Activated CD4-positive, alpha-beta T cell treated with anti-CD3 and anti-CD28 coated beads, Interleukin-2, amount 50 U/mL, for 1 hour (primary cell): ENCODE results near the gene RPL11.
"Not testable (repeated sequence)": the region's sequence is repeated elsewhere in the genome, so short reads cannot be mapped to it uniquely, and the experiment has no call there.

Experiments used
- DNase-seq: peaks from one replicate; pipeline ENCODE4 v3.0.0-alpha.2; 2020

RPL11 gene

DNA sequence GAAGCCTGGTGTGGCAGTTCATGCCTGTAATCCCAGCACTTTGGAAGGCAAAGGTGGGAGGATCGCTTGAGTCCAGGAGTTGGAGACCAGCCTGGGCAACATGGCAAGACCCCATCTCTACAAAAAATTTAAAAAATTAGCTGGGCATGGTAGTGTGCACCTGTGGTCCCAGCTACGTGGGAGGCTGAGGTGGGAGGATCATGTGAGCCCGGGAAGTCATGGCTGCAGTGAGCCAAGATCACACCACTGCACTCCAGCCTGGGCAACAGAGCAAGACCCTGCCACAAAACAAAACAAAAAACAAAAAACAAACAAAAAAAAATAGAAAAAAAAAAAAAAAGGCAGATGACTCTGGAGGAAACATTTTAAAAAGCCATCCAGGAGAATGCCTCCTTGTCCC is 3.9 kb upstream of the RPL11 start:
- not testable (repeated sequence) for DNase-seq

DNA sequence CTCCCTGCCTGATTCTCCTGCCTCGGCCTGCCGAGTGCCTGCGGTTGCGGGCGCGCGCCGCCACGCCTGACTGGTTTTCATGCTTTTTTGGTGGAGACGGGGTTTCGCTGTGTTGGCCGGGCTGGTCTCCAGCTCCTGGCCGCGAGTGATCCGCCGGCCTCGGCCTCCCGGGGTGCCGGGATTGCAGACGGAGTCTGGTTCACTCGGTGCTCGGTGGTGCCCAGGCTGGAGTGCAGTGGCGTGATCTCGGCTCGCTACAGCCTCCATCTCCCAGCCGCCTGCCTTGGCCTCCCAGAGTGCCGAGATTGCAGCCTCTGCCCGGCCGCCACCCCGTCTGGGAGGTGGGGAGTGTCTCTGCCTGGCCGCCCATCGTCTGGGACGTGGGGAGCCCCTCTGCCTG is 3.3 kb upstream of the RPL11 start:
- not testable (repeated sequence) for DNase-seq

DNA sequence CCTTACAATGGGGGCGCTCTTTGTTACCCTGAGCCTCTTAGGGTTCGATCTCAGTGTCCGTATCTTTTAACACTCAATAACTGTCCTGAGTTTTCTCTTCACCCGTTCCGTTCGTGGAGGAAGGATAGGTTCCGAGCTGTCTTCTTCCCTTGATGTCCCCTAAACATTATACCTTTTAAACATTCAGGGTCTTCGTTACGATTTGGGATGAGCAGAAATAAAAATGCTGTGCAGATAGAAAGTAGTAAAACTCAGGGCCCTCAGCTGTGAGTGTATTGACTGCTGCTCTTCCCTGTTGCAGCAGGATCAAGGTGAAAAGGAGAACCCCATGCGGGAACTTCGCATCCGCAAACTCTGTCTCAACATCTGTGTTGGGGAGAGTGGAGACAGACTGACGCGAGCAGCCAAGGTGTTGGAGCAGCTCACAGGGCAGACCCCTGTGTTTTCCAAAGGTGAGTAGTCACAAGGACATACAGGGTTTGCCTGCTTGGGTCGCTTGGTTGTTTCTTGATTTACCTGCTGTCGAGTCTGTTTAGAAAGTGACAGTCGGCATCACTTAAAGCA is 784 bp downstream of the RPL11 start:
- no peak for DNase-seq

- DNase-seq, result no peak
Observed at GRCh38 chr1:23693599-23693998, 2.0 kb downstream of the RPL11 start.

DNA sequence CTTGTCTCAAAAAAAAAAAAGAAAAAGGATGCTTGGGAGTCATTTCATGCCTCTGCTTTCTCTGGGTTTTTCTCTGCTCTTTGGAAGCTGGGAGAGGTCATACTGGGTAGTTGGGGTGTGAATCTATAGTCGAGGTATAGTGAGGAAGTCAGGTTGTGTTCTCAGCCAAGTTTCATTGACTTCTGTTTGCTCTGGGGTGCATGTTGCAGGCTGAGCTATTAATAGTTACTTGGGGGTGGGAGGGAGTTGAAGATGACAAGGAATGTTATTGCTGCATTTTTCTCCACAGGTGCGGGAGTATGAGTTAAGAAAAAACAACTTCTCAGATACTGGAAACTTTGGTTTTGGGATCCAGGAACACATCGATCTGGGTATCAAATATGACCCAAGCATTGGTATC is 2.8 kb downstream of the RPL11 start:
- no peak for DNase-seq

GRCh38 chr1:23695667-23696066 is 4.1 kb downstream of the RPL11 start:
- DNase-seq, result no peak

DNA sequence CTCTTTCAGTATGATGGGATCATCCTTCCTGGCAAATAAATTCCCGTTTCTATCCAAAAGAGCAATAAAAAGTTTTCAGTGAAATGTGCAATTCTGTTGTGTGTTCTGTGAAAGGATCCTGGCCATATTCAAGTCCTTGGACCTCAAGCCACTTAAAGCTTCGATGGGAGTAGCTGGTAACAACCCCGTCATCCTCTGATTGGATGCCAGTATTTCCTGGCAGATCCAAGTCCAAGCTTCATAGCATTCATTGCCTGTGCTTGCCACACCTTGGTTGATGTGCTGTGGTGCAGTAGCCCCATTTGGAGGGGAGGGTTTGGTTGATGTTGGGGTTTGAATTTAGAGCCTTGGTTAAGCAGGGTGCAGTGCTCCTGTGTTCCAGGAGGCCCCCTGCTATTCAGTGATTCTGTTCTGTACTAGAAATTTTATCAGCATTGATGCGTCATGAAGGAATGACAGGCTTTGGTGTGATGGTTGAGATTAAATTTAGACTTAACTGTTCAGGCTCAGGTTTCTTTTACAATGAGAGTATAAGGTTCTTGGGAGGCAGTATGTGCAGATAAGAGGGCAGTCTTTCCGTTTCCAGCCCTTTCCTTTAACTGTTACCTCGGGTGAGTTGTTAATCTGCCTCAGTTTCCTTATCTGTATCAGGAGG is 4.9 kb downstream of the RPL11 start:
- DNase-seq, result no peak

DNA sequence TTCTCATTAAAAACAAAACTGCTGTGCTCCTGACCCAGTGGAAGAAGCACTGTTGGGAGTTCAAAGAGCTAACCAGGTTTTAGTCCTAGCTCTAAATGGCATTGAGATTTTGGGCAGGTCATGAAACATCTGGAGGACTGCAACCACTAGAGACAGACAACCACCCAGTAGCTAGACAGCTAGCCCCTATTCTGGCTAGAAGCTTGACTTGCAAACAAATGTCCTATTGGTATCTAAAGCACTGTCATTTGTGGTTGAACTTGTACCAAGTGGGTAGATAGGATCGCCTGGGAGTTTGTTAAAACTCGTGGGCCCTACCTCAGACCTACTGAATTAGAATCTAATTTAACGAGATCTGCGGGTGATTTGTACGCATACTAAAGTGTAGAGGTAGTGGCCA is 6.9 kb downstream of the RPL11 start:
- DNase-seq, result no peak

GRCh38 chr1:23699280-23700179 is 7.9 kb downstream of the RPL11 start:
- DNase-seq, result no peak

DNA sequence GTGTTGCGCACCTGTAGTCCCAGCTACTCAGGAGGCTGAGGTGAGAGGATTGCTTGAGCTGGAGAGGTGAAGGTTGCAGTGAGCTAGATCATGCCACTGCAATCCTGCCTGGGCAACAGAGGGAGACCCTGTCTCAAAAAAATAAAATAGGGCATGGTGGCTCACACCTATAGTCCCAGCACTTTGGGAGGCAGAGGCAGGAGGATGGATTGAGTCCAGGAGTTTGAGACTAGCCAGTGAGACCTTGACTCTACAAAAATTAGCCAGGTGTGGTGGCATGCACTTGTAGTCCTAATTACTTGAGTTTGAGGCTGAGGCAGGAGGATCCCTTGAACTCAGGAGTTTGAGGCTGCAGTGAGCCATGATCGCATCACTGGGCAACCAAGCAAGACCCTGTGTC is 9.7 kb downstream of the RPL11 start:
- no peak for DNase-seq

DNA sequence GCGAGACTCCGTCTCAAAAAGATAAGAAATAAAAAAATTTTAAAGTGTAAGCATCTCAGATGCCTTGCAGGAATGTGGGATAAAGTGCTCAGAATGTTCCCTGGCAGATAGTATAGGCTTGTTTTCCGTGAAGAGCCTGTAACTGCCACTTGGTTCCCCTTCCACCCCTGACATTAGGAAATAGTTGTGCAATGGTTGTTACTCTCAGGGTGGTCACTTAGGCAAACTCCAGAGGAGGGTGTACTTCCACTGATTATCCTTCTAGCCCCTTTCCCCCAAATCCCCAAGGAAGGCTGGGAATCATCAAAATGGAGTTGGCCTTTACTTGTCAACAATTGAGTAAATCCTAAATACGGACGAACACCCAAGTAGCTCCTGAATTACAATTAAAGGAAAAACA is 10.4 kb downstream of the RPL11 start:
- DNase-seq, result no peak

- DNase-seq, result no peak
Observed at GRCh38 chr1:23704834-23705495, 13.4 kb downstream of the RPL11 start.

- DNase-seq, result no peak
Observed at GRCh38 chr1:23709229-23709628, 17.6 kb downstream of the RPL11 start.

- no peak for DNase-seq
Observed at GRCh38 chr1:23718482-23718881, 26.9 kb downstream of the RPL11 start.

- no peak for DNase-seq
Observed at GRCh38 chr1:23719162-23719820, 27.7 kb downstream of the RPL11 start.

GRCh38 chr1:23720256-23720995 is 28.8 kb downstream of the RPL11 start:
- no peak for DNase-seq

GRCh38 chr1:23722652-23723051 is 31.0 kb downstream of the RPL11 start:
- DNase-seq, result no peak

DNA sequence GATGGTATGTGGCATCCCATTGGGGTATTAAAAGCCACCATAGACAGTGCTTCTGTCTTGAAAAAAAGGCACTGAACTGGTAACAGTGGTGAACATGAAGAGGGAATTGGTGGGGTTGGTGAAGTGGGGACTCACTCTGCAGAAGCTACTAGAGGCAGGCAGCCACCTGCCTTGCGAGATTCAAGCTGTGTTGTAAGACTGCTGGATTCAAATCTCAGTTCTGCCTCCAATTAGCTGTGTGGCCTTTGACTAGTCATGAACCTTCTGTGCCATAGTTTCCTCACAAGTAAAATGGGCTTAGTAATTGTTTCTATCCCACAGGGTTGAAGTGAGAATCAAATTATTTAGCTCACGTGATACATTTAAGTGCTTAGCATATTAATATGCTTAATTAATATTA is 35.1 kb downstream of the RPL11 start:
- DNase-seq, result no peak

GRCh38 chr1:23727362-23727811 is 35.8 kb downstream of the RPL11 start:
- DNase-seq, result no peak

- no peak for DNase-seq
Observed at GRCh38 chr1:23732363-23733224, 41.0 kb downstream of the RPL11 start.

- not testable (repeated sequence) for DNase-seq
Observed at GRCh38 chr1:23733281-23733680, 41.7 kb downstream of the RPL11 start.
